CD4-positive, alpha-beta T cell treated with Interleukin-17A for 1 hour (primary cell): ENCODE data around the gene ALOXE3.

ENCODE experiments used
- DNase-seq: peaks from one replicate; pipeline ENCODE4 v3.0.0-alpha.2; 2020

The ALOXE3 gene

GRCh38 chr17:8141741-8142140 lies 23.4 kb upstream of the ALOXE3 start:
- peak; percentile 24 for DNase-seq

GRCh38 chr17:8141045-8141444 lies 22.7 kb upstream of the ALOXE3 start:
- peak; percentile 28 for DNase-seq

GRCh38 chr17:8140065-8141029 lies 22.0 kb upstream of the ALOXE3 start:
- DNase-seq, result peak; percentile 22

GRCh38 chr17:8138672-8139371 lies 20.5 kb upstream of the ALOXE3 start:
- peak; percentile 96 for DNase-seq

- no peak for DNase-seq
Observed at GRCh38 chr17:8138374-8138671, 20.0 kb upstream of the ALOXE3 start.

- DNase-seq, result peak; percentile 24
Observed at GRCh38 chr17:8137645-8138373, 19.5 kb upstream of the ALOXE3 start.

- DNase-seq, result no peak
Observed at GRCh38 chr17:8133941-8134340, 15.6 kb upstream of the ALOXE3 start.

GRCh38 chr17:8133399-8133798 lies 15.1 kb upstream of the ALOXE3 start:
- no peak for DNase-seq

GRCh38 chr17:8131844-8132441 lies 13.6 kb upstream of the ALOXE3 start:
- no peak for DNase-seq

GRCh38 chr17:8128125-8128784 lies 9.9 kb upstream of the ALOXE3 start:
- no peak for DNase-seq

- peak; percentile 59 for DNase-seq
Observed at GRCh38 chr17:8126491-8127066, 8.3 kb upstream of the ALOXE3 start.

- peak; percentile 27 for DNase-seq
Observed at GRCh38 chr17:8125947-8126490, 7.7 kb upstream of the ALOXE3 start.

GRCh38 chr17:8125154-8125946 lies 7.0 kb upstream of the ALOXE3 start:
- DNase-seq, result peak; percentile 93

- DNase-seq, result no peak
Observed at GRCh38 chr17:8124350-8125153, 6.2 kb upstream of the ALOXE3 start.

- DNase-seq, result no peak
Observed at GRCh38 chr17:8123695-8124349, 5.5 kb upstream of the ALOXE3 start, which contains the start of gene HES7. TSS of gene HES7 (minus strand) at chr17:8124106. CDS start at chr17:8124084, 22 bp downstream.

- peak; percentile 50 for DNase-seq
Observed at GRCh38 chr17:8122924-8123694, 4.8 kb upstream of the ALOXE3 start.

GRCh38 chr17:8122422-8122923 lies 4.2 kb upstream of the ALOXE3 start:
- DNase-seq, result no peak

GRCh38 chr17:8121681-8122421 lies 3.5 kb upstream of the ALOXE3 start:
- peak; percentile 52 for DNase-seq
